Keratinocyte (primary cell): ENCODE results near the gene POU6F2.

Experiments
- CTCF ChIP-seq, 3 experiments: IDR thresholded peaks in 1 of 3; conservative IDR thresholded peaks in 1 of 3; optimal IDR thresholded peaks in 1 of 3; 2 replicates in 2 of 3; 3 replicates in 1 of 3; pipeline versions ENCODE3 to v1.5.1; 2011; ENCODE audit warnings: low read length in 3 of 3, mild to moderate bottlenecking in 3 of 3, moderate library complexity in 2 of 3, control low read depth in 1 of 3, inconsistent platforms in 1 of 3; ENCODE audit not compliant: insufficient read depth in 2 of 3; ENCODE audit errors: extremely low read depth in 1 of 3
- EZH2 ChIP-seq: IDR thresholded peaks from one replicate; pipeline ENCODE4 v1.6.1; 2012; ENCODE audit warnings: inconsistent platforms, mild to moderate bottlenecking, low read length, moderate library complexity

- TF ChIP-seq CTCF (optimal IDR thresholded peaks at IDR 0.05 in 1 of 3, IDR thresholded peaks at IDR 0.05 in 1 of 3, conservative IDR thresholded peaks at IDR 0.05 in 1 of 3; ENCODE audit: extremely low read depth in 1 of 3, insufficient read depth in 2 of 3, low read length in 3 of 3) = no peak
- TF ChIP-seq EZH2 = no peak
Measured at GRCh38 chr7:39142750-39143149, 165.0 kb downstream of the POU6F2 start.
